Pancreas (tissue), 10 donors: ENCODE measurements around the gene MICB. TPM values are rescaled to one million over a fixed set of nuclear protein-coding genes. Genes with fewer than 3 reads are reported as not detected.
A peak's percentile ranks its signal among the peaks of the same experiment; 100 is the strongest.

Source experiments
- ATAC-seq, 4 donors: fragments of 200-7000 bp; cut with Tn5 transposase; one replicate each; pipeline versions ENCODE4 v1.8.0 to v1.9.1; 2020; ENCODE audit warnings: mild to moderate bottlenecking in 4 of 4, moderate library complexity in 4 of 4
- DNase-seq, 6 donors: peaks; one replicate each; pipeline ENCODE4 v3.0.0-alpha.2; 2020
- FAIRE-seq: peaks from 2 replicates; lab custom pipeline; 2012; peaks lifted over from hg19 to GRCh38; lab: Jason Lieb, UNC
- H3K27ac ChIP-seq, 4 donors: fragments of 200-600 bp; sonication (generic); 1 replicate in 3 of 4; 2 replicates in 1 of 4; pipeline versions ENCODE4 v1.5.0 to v1.8.0; 2020
- H3K27me3 ChIP-seq, 4 donors: fragments of 200-600 bp; one replicate each; pipeline ENCODE4 v1.8.0; 2021
- H3K36me3 ChIP-seq, 3 donors: fragments of 200-600 bp; sonication (generic) in 1 of 3; one replicate each; pipeline versions ENCODE4 v1.5.0 to v1.8.0; 2020 to 2021
- H3K4me1 ChIP-seq, 3 donors: fragments of 200-600 bp; one replicate each; pipeline ENCODE4 v1.8.0; 2021
- H3K4me3 ChIP-seq, 4 donors: fragments of 200-600 bp; sonication (generic) in 2 of 4; one replicate each; pipeline versions ENCODE4 v1.5.0 to v1.8.0; 2020 to 2021
- H3K9me3 ChIP-seq, 4 donors: fragments of 200-600 bp; one replicate each; pipeline ENCODE4 v1.8.0; 2021
- WGBS, 2 donors: extraction: QIAGEN DNeasy Blood & Tissue Kit; methylation state at CpG; one replicate each; pipeline ENCODE4 v1.1.7; 2013; 5-methylcytosine and 5-hydroxymethylcytosine counted together
- intact Hi-C, 3 donors: fragments of 100-400 bp; cut with DNase I; formaldehyde crosslinking; loops; one replicate each; pipeline versions ENCODE4 v1.11.1 to v1.14.2; 2022
- polyA plus RNA-seq, 2 donors: library from polyadenylated mRNA; stranded (reverse); fragments of 200-250 nt; gene quantifications; one replicate each; pipeline ENCODE4 v1.2.3, GENCODE V29; 2013
- total RNA-seq, 6 donors: library from RNA; stranded (reverse); fragmentation: NEBNext Ultra II Directional in 4 of 6; extraction: Animal tissue kit (Norgen Biotek cat#: 25700) in 4 of 6; gene quantifications; one replicate each; pipeline versions ENCODE4 v1.2.1 to v1.2.4, GENCODE V29; 2021 to 2023
- TF ChIP-seq, protein P1 (sequence below), 4 donors: fragments of 200-600 bp; sonication (generic) in 3 of 4; IDR thresholded peaks; one replicate each; pipeline versions ENCODE4 v1.5.0 to v1.8.0; 2021; ENCODE audit warnings: antibody characterized with exemption in 4 of 4
- donor health status: healthy with polysubstance abuse.
- donor health status: DM: no; HTN: no; CAD: no; lungs with moderate emphysema.
- donor health status: DM: no; HTN: no; CAD: no.
- donor health status: control.
- donor health status: control.
- donor health status: Bipolar disorder and iron deficiency.
- donor health status: DM: yes; HTN: yes; CAD: no.
- donor health status: DM: no; HTN: no; CAD: no.
- donor health status: DM: no; HTN: no; CAD: no.
- donor health status: DM: yes; HTN: yes; CAD: no.

The MICB gene
- total and polyA plus RNA-seq, 8 donors: 0.23 to 1.7 (median 0.51) TPM

DNA sequence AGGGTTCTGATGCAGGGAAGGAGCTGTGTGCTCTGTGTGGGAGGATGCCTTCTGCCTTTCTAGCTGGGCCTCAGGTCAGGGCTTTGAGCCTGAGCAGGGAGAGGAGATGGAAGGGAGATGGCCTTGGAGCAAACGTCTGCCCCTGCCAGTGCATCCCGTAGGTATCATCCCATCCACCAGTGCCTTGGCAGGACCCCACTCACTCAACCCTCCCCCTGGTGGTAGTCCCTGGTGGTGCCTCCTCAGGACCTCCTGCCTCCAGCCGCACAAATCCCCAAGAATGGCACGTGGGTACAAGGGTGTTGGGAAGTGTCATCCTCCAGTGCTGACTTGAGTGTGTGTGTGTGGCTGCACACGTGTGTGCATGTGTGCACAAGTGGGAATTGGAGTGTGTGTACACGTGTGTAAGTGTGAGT lies 23.1 kb upstream of the MICB start:
- ATAC-seq: no peak
- DNase-seq: peak in 1 of 6 donors; percentile 8

DNA sequence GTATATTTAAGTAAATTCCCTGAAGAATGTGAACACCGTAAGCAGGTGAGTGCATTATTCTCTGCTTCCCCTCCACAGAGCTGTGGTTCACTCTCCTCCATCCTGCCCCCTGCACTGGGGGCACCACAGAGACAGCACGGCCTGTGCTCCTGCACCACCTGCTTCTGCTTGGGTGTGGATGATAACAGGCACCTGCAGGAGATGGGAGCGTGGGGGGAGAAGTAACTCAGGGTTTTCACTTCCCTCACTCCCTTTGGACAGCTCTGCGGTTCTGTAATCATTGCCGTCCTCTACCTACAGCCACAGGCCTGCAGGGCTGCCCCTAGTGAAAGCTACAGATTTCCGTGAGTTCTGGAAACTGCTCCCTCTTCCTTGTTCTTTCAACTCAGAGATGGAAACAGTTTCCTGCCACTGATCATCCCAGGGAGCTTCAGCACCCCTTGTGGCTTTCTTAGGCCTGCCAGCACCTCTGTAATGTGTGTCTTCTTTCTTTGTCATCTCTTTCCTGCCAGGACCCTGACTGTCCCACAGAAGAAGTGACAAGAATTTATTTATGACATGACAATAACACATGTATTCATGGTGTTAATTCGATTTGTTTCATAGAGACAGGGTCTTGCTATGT lies 21.3 kb upstream of the MICB start:
- intact Hi-C loops: no loop called here

More for the DNA sequence above, 23.1 kb upstream of the MICB start:
- H3K36me3 ChIP-seq: no peaks in the 10 kb centered on the region
- no peak overlapping the region for H3K27ac ChIP-seq
- H3K4me1 ChIP-seq: no peaks in the 10 kb centered on the region
- TF ChIP-seq, protein P1, sequence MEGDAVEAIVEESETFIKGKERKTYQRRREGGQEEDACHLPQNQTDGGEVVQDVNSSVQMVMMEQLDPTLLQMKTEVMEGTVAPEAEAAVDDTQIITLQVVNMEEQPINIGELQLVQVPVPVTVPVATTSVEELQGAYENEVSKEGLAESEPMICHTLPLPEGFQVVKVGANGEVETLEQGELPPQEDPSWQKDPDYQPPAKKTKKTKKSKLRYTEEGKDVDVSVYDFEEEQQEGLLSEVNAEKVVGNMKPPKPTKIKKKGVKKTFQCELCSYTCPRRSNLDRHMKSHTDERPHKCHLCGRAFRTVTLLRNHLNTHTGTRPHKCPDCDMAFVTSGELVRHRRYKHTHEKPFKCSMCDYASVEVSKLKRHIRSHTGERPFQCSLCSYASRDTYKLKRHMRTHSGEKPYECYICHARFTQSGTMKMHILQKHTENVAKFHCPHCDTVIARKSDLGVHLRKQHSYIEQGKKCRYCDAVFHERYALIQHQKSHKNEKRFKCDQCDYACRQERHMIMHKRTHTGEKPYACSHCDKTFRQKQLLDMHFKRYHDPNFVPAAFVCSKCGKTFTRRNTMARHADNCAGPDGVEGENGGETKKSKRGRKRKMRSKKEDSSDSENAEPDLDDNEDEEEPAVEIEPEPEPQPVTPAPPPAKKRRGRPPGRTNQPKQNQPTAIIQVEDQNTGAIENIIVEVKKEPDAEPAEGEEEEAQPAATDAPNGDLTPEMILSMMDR (IDR thresholded peaks at IDR 0.05): no peak
- no peaks in the 10 kb centered on the region for H3K9me3 ChIP-seq
- no peak overlapping the region for H3K4me3 ChIP-seq
- intact Hi-C loops: no loop called here
- H3K27me3 ChIP-seq: no peaks in the 10 kb centered on the region
- no peak for FAIRE-seq
- 53 to 54% methylated on average over 6 of the region's 6 CpGs for WGBS, 2 donors

DNA sequence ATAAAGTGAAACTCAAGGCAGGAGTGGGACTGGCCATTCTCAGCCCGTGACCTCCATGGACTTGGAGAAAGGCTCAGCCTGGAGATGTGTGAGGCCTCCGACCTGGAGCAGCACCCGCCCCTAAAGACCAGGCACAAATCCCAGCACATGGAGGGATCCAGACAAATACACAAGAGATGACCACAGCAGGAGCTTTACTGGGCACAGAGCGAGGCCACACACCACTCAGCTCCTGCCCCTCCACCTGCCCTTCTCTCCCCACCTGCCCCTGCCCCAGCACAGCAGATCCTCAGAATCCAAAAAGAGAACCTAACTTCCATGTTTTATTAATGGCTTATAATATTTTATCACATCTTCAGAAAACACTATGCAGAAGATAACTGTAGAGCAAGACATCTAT lies 20.4 kb upstream of the MICB start:
- Histone ChIP-seq H3K4me1 (no peaks in the 10 kb centered on the region), H3K9me3 (no peaks in the 10 kb centered on the region), H3K27me3 (no peaks in the 10 kb centered on the region), H3K4me3 (no peak overlapping the region), H3K36me3 (no peaks in the 10 kb centered on the region), H3K27ac (no peak overlapping the region)
- WGBS, 2 donors: 78 to 98% methylated on average over 3 to 4 of the region's 4 CpGs
- no peak for DNase-seq
- TF ChIP-seq, protein P1 (IDR thresholded peaks at IDR 0.05): no peak
- no peak for FAIRE-seq
- ATAC-seq: no peak
- intact Hi-C loops: no loop called here

More for the DNA sequence above, 21.3 kb upstream of the MICB start:
- FAIRE-seq (no peak), ATAC-seq (no peak), DNase-seq (peak in 1 of 6 donors; percentile 7)
- Histone ChIP-seq H3K27ac (no peak overlapping the region), H3K4me3 (no peak overlapping the region), H3K4me1 (no peaks in the 10 kb centered on the region), H3K9me3 (no peaks in the 10 kb centered on the region), H3K36me3 (no peaks in the 10 kb centered on the region), H3K27me3 (no peaks in the 10 kb centered on the region)
- TF ChIP-seq, protein P1 (IDR thresholded peaks at IDR 0.05): no peak
- WGBS, 2 donors: 64 to 65% methylated on average over 7 of the region's 7 CpGs

DNA sequence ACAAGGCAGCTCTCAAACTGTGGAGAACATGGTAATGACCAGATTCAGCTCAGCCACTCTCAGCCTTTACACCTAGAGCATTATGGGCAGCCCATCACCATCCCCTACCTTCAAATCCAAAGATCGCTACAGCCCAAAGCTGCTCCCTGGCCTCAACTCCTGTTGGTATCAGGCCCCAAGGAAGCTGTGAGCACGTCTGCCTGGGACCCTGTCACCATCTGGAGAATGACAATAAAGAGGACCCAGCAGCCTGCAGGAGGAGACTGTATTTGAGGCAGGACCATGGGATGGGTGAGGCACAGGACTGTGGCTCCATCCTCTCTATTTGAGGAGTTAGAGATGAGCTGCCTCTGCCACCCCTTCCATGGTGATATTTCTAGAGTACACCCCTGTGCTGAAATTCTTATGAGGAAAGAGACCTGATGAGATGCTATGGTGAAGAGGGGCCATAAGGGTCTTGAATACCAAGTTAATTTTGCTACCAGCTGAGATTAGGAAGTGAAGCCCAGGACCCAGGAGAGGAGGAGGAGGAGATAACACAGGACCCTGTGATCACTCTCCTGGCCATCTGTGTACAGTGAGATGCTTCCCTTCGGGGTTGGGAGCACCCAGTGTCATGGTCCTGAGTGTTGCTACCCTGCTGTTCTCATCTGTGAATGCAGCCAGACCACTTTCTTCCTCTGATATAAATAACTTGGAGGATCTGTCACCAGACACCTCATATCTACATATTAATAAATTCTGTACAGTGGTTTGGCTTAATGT lies 19.6 kb upstream of the MICB start:
- Histone ChIP-seq H3K9me3 (no peaks in the 10 kb centered on the region), H3K4me3 (no peak overlapping the region), H3K27ac (no peak overlapping the region), H3K27me3 (no peaks in the 10 kb centered on the region), H3K4me1 (no peaks in the 10 kb centered on the region), H3K36me3 (no peaks in the 10 kb centered on the region)
- 48 to 57% methylated on average over 3 of the region's 3 CpGs for WGBS, 2 donors
- intact Hi-C loops: no loop called here
- FAIRE-seq (no peak), DNase-seq (no peak), ATAC-seq (no peak)
- TF ChIP-seq, protein P1 (IDR thresholded peaks at IDR 0.05): no peak
